ENCODE measurements around the gene SVIL.
"Not testable (repeated sequence)": the region's sequence is repeated elsewhere in the genome, so short reads cannot be mapped to it uniquely, and the experiment has no call there.

The SVIL gene

GRCh38 chr10:29522061-29522855, 112.5 kb downstream of the SVIL start:
- TF ChIP-seq CTCF (IDR thresholded peaks at IDR 0.05; ENCODE audit: low read depth, low read length, missing control alignments), result no peak
- no peak overlapping the region for H3K4me3 ChIP-seq (ENCODE audit: low read depth, low read length)
- in situ Hi-C loops (cut with HindIII; ENCODE audit: low sequenced_read_pairs), result loop anchor here (5.0 kb wide), 1 partner anchor 70 kb away; no protein-coding TSS in a partner anchor
- DNase-seq (ENCODE audit: low read depth), result peak; percentile 19

GRCh38 chr10:29519659-29520058, 115.1 kb downstream of the SVIL start:
- no peak overlapping the region for H3K4me3 ChIP-seq (ENCODE audit: low read depth, low read length)
- no peak for TF ChIP-seq CTCF (IDR thresholded peaks at IDR 0.05; ENCODE audit: low read depth, low read length, missing control alignments)
- in situ Hi-C loops (cut with HindIII; ENCODE audit: low sequenced_read_pairs), result loop anchor here (5.0 kb wide), 1 partner anchor 73 kb away; no protein-coding TSS in a partner anchor
- DNase-seq (ENCODE audit: low read depth), result no peak

- in situ Hi-C loops (cut with HindIII; ENCODE audit: low sequenced_read_pairs), result no loop called here
- DNase-seq (ENCODE audit: low read depth), result peak; percentile 28
- no peak overlapping the region for H3K4me3 ChIP-seq (ENCODE audit: low read depth, low read length)
- peak; percentile 78 for TF ChIP-seq CTCF (IDR thresholded peaks at IDR 0.05; ENCODE audit: low read depth, low read length, missing control alignments)
Observed at GRCh38 chr10:29517352-29517923, 117.3 kb downstream of the SVIL start.

- in situ Hi-C loops (cut with HindIII; ENCODE audit: low sequenced_read_pairs); H3K4me3 ChIP-seq (ENCODE audit: low read depth, low read length); DNase-seq (ENCODE audit: low read depth): not testable (repeated sequence)
Observed at GRCh38 chr10:29516309-29516932, 118.3 kb downstream of the SVIL start.

GRCh38 chr10:29515879-29516278, 118.9 kb downstream of the SVIL start:
- H3K4me3 ChIP-seq (ENCODE audit: low read depth, low read length); DNase-seq (ENCODE audit: low read depth); in situ Hi-C loops (cut with HindIII; ENCODE audit: low sequenced_read_pairs): not testable (repeated sequence)

- DNase-seq (ENCODE audit: low read depth); in situ Hi-C loops (cut with HindIII; ENCODE audit: low sequenced_read_pairs); H3K4me3 ChIP-seq (ENCODE audit: low read depth, low read length): not testable (repeated sequence)
Observed at GRCh38 chr10:29515104-29515503, 119.7 kb downstream of the SVIL start.

GRCh38 chr10:29514306-29514705, 120.5 kb downstream of the SVIL start:
- no peak overlapping the region for H3K4me3 ChIP-seq (ENCODE audit: low read depth, low read length)
- no peak for DNase-seq (ENCODE audit: low read depth)
- no peak for TF ChIP-seq CTCF (IDR thresholded peaks at IDR 0.05; ENCODE audit: low read depth, low read length, missing control alignments)
- in situ Hi-C loops (cut with HindIII; ENCODE audit: low sequenced_read_pairs), result no loop called here

- no peak for DNase-seq (ENCODE audit: low read depth)
- H3K4me3 ChIP-seq (ENCODE audit: low read depth, low read length), result no peak overlapping the region
- TF ChIP-seq CTCF (IDR thresholded peaks at IDR 0.05; ENCODE audit: low read depth, low read length, missing control alignments), result no peak
- in situ Hi-C loops (cut with HindIII; ENCODE audit: low sequenced_read_pairs), result no loop called here
Observed at GRCh38 chr10:29512425-29512974, 122.3 kb downstream of the SVIL start.

GRCh38 chr10:29511806-29512205, 123.0 kb downstream of the SVIL start:
- H3K4me3 ChIP-seq (ENCODE audit: low read depth, low read length); in situ Hi-C loops (cut with HindIII; ENCODE audit: low sequenced_read_pairs); DNase-seq (ENCODE audit: low read depth): not testable (repeated sequence)

- DNase-seq (ENCODE audit: low read depth); in situ Hi-C loops (cut with HindIII; ENCODE audit: low sequenced_read_pairs); H3K4me3 ChIP-seq (ENCODE audit: low read depth, low read length): not testable (repeated sequence)
Observed at GRCh38 chr10:29510483-29511157, 124.2 kb downstream of the SVIL start.
